Astrocyte of the cerebellum (primary cell): ENCODE results near the gene TRAF1.
"Not testable (repeated sequence)": the region's sequence is repeated elsewhere in the genome, so short reads cannot be mapped to it uniquely, and the experiment has no call there.

Experiments used
- DNase-seq: peaks from one replicate; pipeline ENCODE4 v3.0.0-alpha.2; 2011; ENCODE audit warnings: low read depth
- H3K4me3 ChIP-seq: 2 replicates; pipeline ENCODE4 v1.5.1; 2011; ENCODE audit warnings: mild to moderate bottlenecking, low read depth, low read length, moderate library complexity
- CTCF ChIP-seq: IDR thresholded peaks from 2 replicates; pipeline ENCODE4 v1.5.1; 2012; ENCODE audit warnings: low read length, low read depth, moderate library complexity, mild to moderate bottlenecking; ENCODE audit errors: missing control alignments
- in situ Hi-C: cut with HindIII; loops from 2 replicates; pipeline ENCODE4 v1.10.0; 2017; ENCODE audit warnings: low sequenced_read_pairs

TRAF1 gene

GRCh38 chr9:120926397-120926928 lies at the start of gene TRAF1:
Gene TRAF1 (minus strand): TSS chr9:120926796. CDS start chr9:120926075, 721 bp downstream.
- in situ Hi-C loops, result no loop called here
- no peak for TF ChIP-seq CTCF
- H3K4me3 ChIP-seq, result no peak within 1 kb of the TSS
- DNase-seq, result no peak

- H3K4me3 ChIP-seq, result no peak overlapping the region
- no peak for TF ChIP-seq CTCF
- in situ Hi-C loops, result no loop called here
- DNase-seq, result no peak
Observed at GRCh38 chr9:120974921-120975320, 48.3 kb upstream of the TRAF1 start.

GRCh38 chr9:120974181-120974580 lies 47.6 kb upstream of the TRAF1 start:
- in situ Hi-C loops, result no loop called here

DNA sequence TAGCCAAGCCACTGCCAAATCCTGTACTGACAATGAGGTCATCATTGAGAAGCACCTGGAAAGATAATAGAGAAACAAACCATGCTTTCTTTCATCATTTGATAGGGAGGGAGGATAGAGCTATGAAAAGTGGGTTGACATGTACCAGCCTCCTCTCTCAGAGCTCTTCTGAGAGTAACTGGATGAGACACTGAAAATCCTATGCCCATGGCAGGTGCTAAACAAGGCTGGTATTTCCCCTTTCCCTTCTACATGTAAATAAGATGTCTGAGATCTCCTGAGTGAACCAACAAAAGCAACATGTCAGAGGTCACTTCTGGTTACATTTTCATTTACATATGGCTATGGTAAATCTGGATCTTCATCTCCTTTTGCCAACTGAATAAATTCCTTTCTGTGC lies 45.3 kb upstream of the TRAF1 start:
- no peak for TF ChIP-seq CTCF
- H3K4me3 ChIP-seq, result no peak overlapping the region
- in situ Hi-C loops, result no loop called here
- no peak for DNase-seq

More at GRCh38 chr9:120974181-120974580, 47.6 kb upstream of the TRAF1 start:
- TF ChIP-seq CTCF, result no peak
- DNase-seq, result no peak
- H3K4me3 ChIP-seq, result no peak overlapping the region

DNA sequence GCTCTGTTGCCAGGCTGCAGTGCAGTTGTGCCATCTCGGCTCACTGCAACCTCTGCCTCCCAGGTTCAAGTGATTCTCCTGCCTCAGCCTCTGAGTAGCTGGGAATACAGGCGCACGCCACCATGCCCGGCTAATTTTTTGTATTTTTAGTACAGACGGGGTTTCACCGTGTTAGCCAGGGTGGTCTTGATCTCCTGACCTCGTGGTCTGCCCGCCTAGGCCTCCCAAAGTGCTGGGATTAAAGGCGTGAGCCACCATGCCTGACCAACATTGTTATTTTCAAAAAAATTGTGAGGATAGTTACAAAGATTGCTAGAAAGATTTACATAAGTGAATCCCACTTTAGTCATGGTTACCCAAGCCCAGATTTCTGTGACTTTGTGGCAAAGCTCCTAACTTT lies 44.9 kb upstream of the TRAF1 start:
- DNase-seq, H3K4me3 ChIP-seq, in situ Hi-C loops: not testable (repeated sequence)

- no peak overlapping the region for H3K4me3 ChIP-seq
- TF ChIP-seq CTCF, result no peak
- in situ Hi-C loops, result no loop called here
- DNase-seq, result no peak
Observed at GRCh38 chr9:120970244-120970643, 43.6 kb upstream of the TRAF1 start.

- H3K4me3 ChIP-seq, result no peak overlapping the region
- DNase-seq, result no peak
- no peak for TF ChIP-seq CTCF
- in situ Hi-C loops, result no loop called here
Observed at GRCh38 chr9:120966013-120966369, 39.4 kb upstream of the TRAF1 start.
